ENCODE data around the gene MTG2. TPM values are rescaled to one million over a fixed set of nuclear protein-coding genes. Genes with fewer than 3 reads are reported as not detected.

The MTG2 gene
- polyA plus RNA-seq, 1 donor (not counting 4 experiments of a cell fraction or from before 2014, with no cell fraction given) = 24.7 TPM

GRCh38 chr20:62232770-62233645 lies 50.2 kb downstream of the MTG2 start:
- Histone ChIP-seq H3K9me3 (ENCODE audit: control insufficient read depth, low read depth, low read length) (peaks cover 4% of the 10 kb centered on the region), H2AFZ (ENCODE audit: control insufficient read depth, low read length) (no peak overlapping the region), H3K4me3 (ENCODE audit: control insufficient read depth in 2 of 3, extremely low read depth in 1 of 3, insufficient read depth in 2 of 3, low read depth in 1 of 3, low read length in 3 of 3) (no peak overlapping the region), H3K9me1 (ENCODE audit: control insufficient read depth, extremely low read depth, insufficient read depth, low read length) (no peaks in the 10 kb centered on the region), H3K36me3 (ENCODE audit: control insufficient read depth in 2 of 2, extremely low read depth in 1 of 2, insufficient read depth in 2 of 2, low read length in 2 of 2) (no peaks in the 10 kb centered on the region), H3K9ac (ENCODE audit: control insufficient read depth, extremely low read depth, insufficient read depth, low read length) (no peak overlapping the region), H3K79me2 (ENCODE audit: control insufficient read depth, insufficient read depth, low read length) (no peaks in the 10 kb centered on the region), H3K4me1 (ENCODE audit: control insufficient read depth, extremely low read depth, insufficient read depth, low read length) (peaks cover 5% of the 10 kb centered on the region), H4K20me1 (ENCODE audit: control insufficient read depth, extremely low read depth, insufficient read depth, low read length) (no peaks in the 10 kb centered on the region), H3K27ac (ENCODE audit: control insufficient read depth, insufficient read depth, low read length) (no peak overlapping the region), H3K4me2 (ENCODE audit: control insufficient read depth, extremely low read depth, insufficient read depth, low read depth, low read length) (no peak overlapping the region), H3K27me3 (ENCODE audit: control insufficient read depth, extremely low read depth, insufficient read depth, low read length) (peaks cover 48% of the 10 kb centered on the region)
- dilution Hi-C loops (cut with MboI; ENCODE audit: extremely low pct_ligation_motif_present, low sequenced_read_pairs) = no loop called here
- FAIRE-seq = no peak
- TF ChIP-seq CTCF (optimal IDR thresholded peaks at IDR 0.05 in 1 of 3, IDR thresholded peaks at IDR 0.05 in 1 of 3, conservative IDR thresholded peaks at IDR 0.05 in 1 of 3; ENCODE audit: extremely low read depth in 1 of 3, insufficient read depth in 2 of 3, low read length in 3 of 3) (no peak), EZH2 (IDR thresholded peaks at IDR 0.05; ENCODE audit: low read length) (peak; percentile 36)
- no peak for DNase-seq (ENCODE audit: low read depth, low spot score)

GRCh38 chr20:62233684-62234083 lies 50.9 kb downstream of the MTG2 start:
- TF ChIP-seq CTCF (optimal IDR thresholded peaks at IDR 0.05 in 1 of 3, IDR thresholded peaks at IDR 0.05 in 1 of 3, conservative IDR thresholded peaks at IDR 0.05 in 1 of 3; ENCODE audit: extremely low read depth in 1 of 3, insufficient read depth in 2 of 3, low read length in 3 of 3) = peak in 1 of 3 experiments; percentile 10
- TF ChIP-seq EZH2 (IDR thresholded peaks at IDR 0.05; ENCODE audit: low read length) = no peak
- dilution Hi-C loops (cut with MboI; ENCODE audit: extremely low pct_ligation_motif_present, low sequenced_read_pairs) = no loop called here

More at GRCh38 chr20:62233684-62234083, 50.9 kb downstream of the MTG2 start:
- Histone ChIP-seq H2AFZ (ENCODE audit: control insufficient read depth, low read length) (no peak overlapping the region), H3K9ac (ENCODE audit: control insufficient read depth, extremely low read depth, insufficient read depth, low read length) (no peak overlapping the region), H3K79me2 (ENCODE audit: control insufficient read depth, insufficient read depth, low read length) (no peaks in the 10 kb centered on the region), H3K9me1 (ENCODE audit: control insufficient read depth, extremely low read depth, insufficient read depth, low read length) (no peaks in the 10 kb centered on the region), H3K4me3 (ENCODE audit: control insufficient read depth in 2 of 3, extremely low read depth in 1 of 3, insufficient read depth in 2 of 3, low read depth in 1 of 3, low read length in 3 of 3) (no peak overlapping the region), H3K27ac (ENCODE audit: control insufficient read depth, insufficient read depth, low read length) (no peak overlapping the region), H4K20me1 (ENCODE audit: control insufficient read depth, extremely low read depth, insufficient read depth, low read length) (no peaks in the 10 kb centered on the region), H3K36me3 (ENCODE audit: control insufficient read depth in 2 of 2, extremely low read depth in 1 of 2, insufficient read depth in 2 of 2, low read length in 2 of 2) (no peaks in the 10 kb centered on the region), H3K4me1 (ENCODE audit: control insufficient read depth, extremely low read depth, insufficient read depth, low read length) (peaks cover 5% of the 10 kb centered on the region), H3K4me2 (ENCODE audit: control insufficient read depth, extremely low read depth, insufficient read depth, low read depth, low read length) (no peak overlapping the region), H3K27me3 (ENCODE audit: control insufficient read depth, extremely low read depth, insufficient read depth, low read length) (peaks cover 41% of the 10 kb centered on the region), H3K9me3 (ENCODE audit: control insufficient read depth, low read depth, low read length) (peaks cover 4% of the 10 kb centered on the region)
- FAIRE-seq = no peak
- DNase-seq (ENCODE audit: low read depth, low spot score) = no peak

All from keratinocyte (primary cell).